Natural killer cell (primary cell): ENCODE results near the gene ATRNL1. TPM values are rescaled to one million over a fixed set of nuclear protein-coding genes. Genes with fewer than 3 reads are reported as not detected.

Source experiments
- ATAC-seq, 3 donors: fragments of 150-1000 bp in 2 of 3; fragments of 200-7000 bp in 1 of 3; cut with Tn5 transposase; 1 replicate in 1 of 3; 2 replicates in 2 of 3; pipeline ENCODE4 v1.10.0; 2021; ENCODE audit warnings: mild to moderate bottlenecking in 2 of 3, moderate library complexity in 2 of 3
- DNase-seq, 2 donors: peaks; one replicate each; pipeline versions ENCODE4 v3.0.0 to v3.0.0-alpha.2; 2013 to 2021; ENCODE audit warnings: mixed read lengths in 1 of 2
- H3K27ac ChIP-seq: one replicate; pipeline ENCODE4 v1.5.1; 2013; ENCODE audit warnings: mild to moderate bottlenecking, low read length
- H3K27me3 ChIP-seq: one replicate; pipeline ENCODE4 v1.6.1; 2013; ENCODE audit warnings: low read length; ENCODE audit not compliant: control insufficient read depth, insufficient read depth
- H3K36me3 ChIP-seq: one replicate; pipeline ENCODE4 v1.6.1; 2013; ENCODE audit warnings: low read length; ENCODE audit not compliant: control insufficient read depth, insufficient read depth
- H3K4me1 ChIP-seq: one replicate; pipeline ENCODE4 v1.6.1; 2013; ENCODE audit warnings: low read length; ENCODE audit not compliant: control insufficient read depth, insufficient read depth
- H3K4me3 ChIP-seq: one replicate; pipeline ENCODE4 v1.5.1; 2013; ENCODE audit warnings: low read length
- H3K9me3 ChIP-seq: one replicate; pipeline ENCODE4 v1.6.1; 2013; ENCODE audit warnings: low read length; ENCODE audit not compliant: control insufficient read depth, insufficient read depth
- H3K27ac Mint-ChIP-seq, 2 donors: one replicate each; pipeline ENCODE4 v1.8.0; 2022; ENCODE audit warnings: mild to moderate bottlenecking in 2 of 2, mixed read lengths in 2 of 2, moderate library complexity in 1 of 2
- H3K27me3 Mint-ChIP-seq, 2 donors: one replicate each; pipeline ENCODE4 v1.8.0; 2022; ENCODE audit warnings: low read depth in 2 of 2, mixed read lengths in 2 of 2
- H3K36me3 Mint-ChIP-seq: one replicate; pipeline ENCODE4 v1.8.0; 2022; ENCODE audit warnings: mixed read lengths
- H3K4me1 Mint-ChIP-seq, 2 donors: one replicate each; pipeline ENCODE4 v1.8.0; 2022; ENCODE audit warnings: mixed read lengths in 2 of 2
- H3K4me3 Mint-ChIP-seq: one replicate; pipeline ENCODE4 v1.8.0; 2022; ENCODE audit warnings: mild to moderate bottlenecking, moderate library complexity, mixed read lengths
- H3K9me3 Mint-ChIP-seq, 2 donors: one replicate each; pipeline ENCODE4 v1.8.0; 2022; ENCODE audit warnings: mixed read lengths in 2 of 2
- CTCF ChIP-seq: fragments of 200-600 bp; IDR thresholded peaks from one replicate; pipeline ENCODE4 v1.8.0; 2022; ENCODE audit warnings: antibody characterized with exemption
- WGBS: methylation state at CpG from one replicate; pipeline ENCODE4 v1.1.7; 2013; ENCODE audit warnings: missing lambda C conversion rate; ENCODE audit not compliant: insufficient coverage; 5-methylcytosine and 5-hydroxymethylcytosine counted together
- intact Hi-C: fragments of 100-400 bp; cut with micrococcal nuclease; formaldehyde crosslinking; loops from one replicate; pipeline ENCODE4 v1.14.2; 2022
- total RNA-seq, 4 donors: library from RNA; stranded (reverse); fragments of 120-200 nt in 1 of 4; gene quantifications; one replicate each; pipeline versions ENCODE4 v1.2.3 to v1.2.4, GENCODE V29; 2013 to 2022

Gene ATRNL1
- total RNA-seq, 3 donors from 2014 or later (not counting 1 experiment from before 2014, with no cell fraction given) = not detected

DNA sequence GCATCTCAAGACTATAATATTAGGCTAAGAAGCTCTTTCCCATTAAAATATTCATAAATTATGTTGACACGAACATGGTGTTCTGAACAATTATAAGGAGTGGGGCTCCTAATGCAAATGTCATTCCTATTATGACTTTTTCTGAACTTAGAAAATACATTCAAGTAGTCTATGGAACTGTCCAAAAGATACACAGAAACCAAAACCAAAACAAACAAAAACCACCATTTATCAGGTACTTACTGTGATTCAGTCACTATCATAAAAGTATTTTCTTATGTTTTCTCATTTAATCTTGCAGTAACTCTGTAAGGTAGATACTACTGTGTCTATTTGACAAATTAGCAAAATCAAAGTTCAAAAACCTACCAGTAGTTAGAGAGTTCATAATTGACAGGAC lies 773.0 kb downstream of the ATRNL1 start:
- intact Hi-C loops = no loop called here
- Mint-ChIP-seq H3K4me1 (no peaks in the 10 kb centered on the region), H3K4me3 (no peak overlapping the region), H3K9me3 (peaks cover 0 to 4% of the 10 kb centered on the region in 2 donors), H3K27me3 (no peaks in the 10 kb centered on the region), H3K36me3 (no peaks in the 10 kb centered on the region), H3K27ac (no peak overlapping the region)
- H3K4me1 ChIP-seq = no peaks in the 10 kb centered on the region
- DNase-seq = no peak
- no peak for ATAC-seq
- no peak for TF ChIP-seq CTCF
- H3K4me3 ChIP-seq = no peak overlapping the region
- no peak overlapping the region for H3K27ac ChIP-seq
- H3K36me3 ChIP-seq = no peaks in the 10 kb centered on the region
- H3K9me3 ChIP-seq = no peaks in the 10 kb centered on the region
- WGBS = no CpG with 5 or more reads among the region's 1 CpG
- H3K27me3 ChIP-seq = no peaks in the 10 kb centered on the region

- H3K27ac ChIP-seq = no peak overlapping the region
- ATAC-seq = no peak
- intact Hi-C loops = no loop called here
- Mint-ChIP-seq H3K36me3 (no peaks in the 10 kb centered on the region), H3K27ac (no peak overlapping the region), H3K27me3 (no peaks in the 10 kb centered on the region), H3K4me1 (no peaks in the 10 kb centered on the region), H3K9me3 (peaks cover 0 to 4% of the 10 kb centered on the region in 2 donors), H3K4me3 (no peak overlapping the region)
- no peak overlapping the region for H3K4me3 ChIP-seq
- TF ChIP-seq CTCF = no peak
- 88% methylated on average over 4 of the region's 4 CpGs for WGBS
- H3K36me3 ChIP-seq = no peaks in the 10 kb centered on the region
- H3K4me1 ChIP-seq = no peaks in the 10 kb centered on the region
- no peaks in the 10 kb centered on the region for H3K27me3 ChIP-seq
- DNase-seq = no peak
- H3K9me3 ChIP-seq = no peaks in the 10 kb centered on the region
Measured at GRCh38 chr10:115866691-115867090, 773.5 kb downstream of the ATRNL1 start.

DNA sequence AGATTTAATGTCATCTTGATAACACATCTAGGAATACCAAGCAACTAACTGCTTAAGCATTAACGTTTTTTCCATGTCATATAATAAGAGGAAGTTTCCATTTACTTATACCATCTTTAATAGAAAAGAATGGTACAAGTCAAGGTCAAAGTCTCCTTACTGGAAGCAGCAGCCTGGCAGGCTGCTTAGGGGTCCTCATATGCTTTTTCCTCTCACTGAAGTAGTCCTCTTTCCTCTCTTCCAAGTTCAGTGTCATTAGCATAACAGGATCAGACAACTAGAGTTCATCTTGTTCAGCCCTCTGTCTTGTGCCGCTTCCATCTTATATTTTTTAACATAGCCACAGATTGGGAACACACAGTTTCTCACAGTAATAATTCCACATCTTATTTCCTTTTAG lies 774.1 kb downstream of the ATRNL1 start:
- no peaks in the 10 kb centered on the region for H3K4me1 ChIP-seq
- Mint-ChIP-seq H3K27me3 (no peaks in the 10 kb centered on the region), H3K27ac (no peak overlapping the region), H3K9me3 (peaks cover 0 to 4% of the 10 kb centered on the region in 2 donors), H3K4me1 (no peaks in the 10 kb centered on the region), H3K4me3 (no peak overlapping the region), H3K36me3 (no peaks in the 10 kb centered on the region)
- no peaks in the 10 kb centered on the region for H3K27me3 ChIP-seq
- no peak overlapping the region for H3K27ac ChIP-seq
- intact Hi-C loops = no loop called here
- H3K4me3 ChIP-seq = no peak overlapping the region
- no peak for ATAC-seq
- 100% methylated on average over 1 of the region's 2 CpGs for WGBS
- H3K9me3 ChIP-seq = no peaks in the 10 kb centered on the region
- DNase-seq = no peak
- no peak for TF ChIP-seq CTCF
- H3K36me3 ChIP-seq = no peaks in the 10 kb centered on the region

- peaks cover 0 to 5% of the 10 kb centered on the region in 2 donors for H3K9me3 Mint-ChIP-seq
- peaks cover 0 to 2% of the 10 kb centered on the region in 2 donors for H3K27me3 Mint-ChIP-seq
- no peaks in the 10 kb centered on the region for H3K4me1 ChIP-seq
- H3K27me3 ChIP-seq = no peaks in the 10 kb centered on the region
- H3K4me3 Mint-ChIP-seq = no peak overlapping the region
- no peak for TF ChIP-seq CTCF
- H3K4me1 Mint-ChIP-seq = no peaks in the 10 kb centered on the region
- 100% methylated on average over 1 of the region's 1 CpG for WGBS
- intact Hi-C loops = no loop called here
- ATAC-seq (no peak), DNase-seq (no peak)
- H3K4me3 ChIP-seq = no peak overlapping the region
- no peaks in the 10 kb centered on the region for H3K36me3 Mint-ChIP-seq
- H3K9me3 ChIP-seq = no peaks in the 10 kb centered on the region
- no peak overlapping the region for H3K27ac ChIP-seq
- no peak overlapping the region for H3K27ac Mint-ChIP-seq
- no peaks in the 10 kb centered on the region for H3K36me3 ChIP-seq
Measured at GRCh38 chr10:115871855-115872254, 778.7 kb downstream of the ATRNL1 start.
